ENCODE measurements around the gene TIGAR.

- no peak for TF ChIP-seq CTCF (IDR thresholded peaks at IDR 0.05)
- TF ChIP-seq POLR2AphosphoS5 (IDR thresholded peaks at IDR 0.05), result no peak
- no peak for TF ChIP-seq POLR2A (IDR thresholded peaks at IDR 0.05)
Measured at GRCh38 chr12:4375449-4375848, 54.4 kb downstream of the TIGAR start.
